Smooth muscle cell (in vitro differentiated cells): Measurements from ENCODE around the gene SYDE2. TPM values are rescaled to one million over a fixed set of nuclear protein-coding genes. Genes with fewer than 3 reads are reported as not detected.

ENCODE experiments used
- DNase-seq: peaks from one replicate; lab custom pipeline; 2025; ENCODE audit not compliant: unreplicated experiment; lab: John Stamatoyannopoulos, UW
- H2AFZ ChIP-seq: fragments of 200-600 bp; sonication (generic); 2 replicates; pipeline ENCODE4 v1.6.0; 2016; ENCODE audit warnings: antibody characterized with exemption, low read depth, mild to moderate bottlenecking
- H3F3A ChIP-seq: fragments of 200-600 bp; sonication (generic); 2 replicates; pipeline ENCODE4 v1.6.0; 2017; ENCODE audit warnings: antibody characterized with exemption, low read depth
- H3K27ac ChIP-seq: fragments of 200-600 bp; sonication (generic); 2 replicates; pipeline ENCODE4 v1.5.1; 2016; ENCODE audit warnings: low read depth, mild to moderate bottlenecking
- H3K27me3 ChIP-seq: fragments of 200-600 bp; sonication (generic); 2 replicates; pipeline ENCODE4 v1.6.1; 2016; ENCODE audit warnings: low read depth, mild to moderate bottlenecking
- H3K36me3 ChIP-seq: fragments of 200-600 bp; sonication (generic); 2 replicates; pipeline ENCODE4 v1.5.1; 2016; ENCODE audit warnings: low read depth
- H3K4me1 ChIP-seq: fragments of 200-600 bp; sonication (generic); 2 replicates; pipeline ENCODE4 v1.5.1; 2016; ENCODE audit warnings: low read depth
- H3K4me2 ChIP-seq: fragments of 200-600 bp; sonication (generic); 2 replicates; pipeline ENCODE4 v1.6.0; 2016; ENCODE audit warnings: mild to moderate bottlenecking
- H3K4me3 ChIP-seq: fragments of 200-600 bp; sonication (generic); 2 replicates; pipeline ENCODE4 v1.5.1; 2016; ENCODE audit warnings: mild to moderate bottlenecking
- H3K79me2 ChIP-seq: fragments of 200-600 bp; sonication (generic); 2 replicates; pipeline ENCODE4 v1.6.0; 2016; ENCODE audit warnings: low read depth, mild to moderate bottlenecking
- H3K9ac ChIP-seq: fragments of 200-600 bp; sonication (generic); 2 replicates; pipeline ENCODE4 v1.6.0; 2016; ENCODE audit warnings: low read depth
- H3K9me3 ChIP-seq: fragments of 200-600 bp; sonication (generic); replicated peaks from 2 replicates; pipeline ENCODE4 v1.5.1; 2016; ENCODE audit warnings: low read depth
- H4K20me1 ChIP-seq: fragments of 200-600 bp; sonication (generic); 2 replicates; pipeline ENCODE4 v1.6.0; 2016; ENCODE audit warnings: low read depth
- CTCF ChIP-seq: fragments of 200-600 bp; sonication (generic); IDR thresholded peaks from 2 replicates; pipeline ENCODE4 v1.5.1; 2017; ENCODE audit warnings: borderline replicate concordance, mild to moderate bottlenecking, antibody characterized with exemption; ENCODE audit not compliant: insufficient read depth, poor library complexity, severe bottlenecking
- WGBS: methylation state at CpG from one replicate; pipeline ENCODE4 v1.1.7; 2016; ENCODE audit warnings: low lambda C conversion rate; 5-methylcytosine and 5-hydroxymethylcytosine counted together
- microRNA-seq: library from miRNA; unstranded; fragments of <30 nt; microRNA quantifications from one replicate; pipeline ENCODE4, GENCODE V29; 2016; ENCODE audit warnings: borderline number of aligned reads
- polyA plus RNA-seq: library from polyadenylated mRNA; unstranded; fragments of >200 nt; fragmentation: Nextera tagmentation; extraction: Ambion mirVana; gene quantifications from 2 replicates; pipeline ENCODE4 v1.2.1, GENCODE V29; 2016
- small RNA-seq: library from RNA; depleted of rRNA; stranded (forward); fragments of <200 nt; gene quantifications from one replicate; pipeline ENCODE3, GENCODE V24; 2014
- total RNA-seq: library from RNA; depleted of rRNA; stranded (reverse); fragments of >200 nt; gene quantifications from 2 replicates; pipeline ENCODE4 v1.2.3, GENCODE V29; 2014

SYDE2 gene
- total and polyA plus RNA-seq, 2 experiments from 2014 or later = 4.9 to 9.1 TPM

- Histone ChIP-seq H3F3A (no peaks in the 10 kb centered on the region), H3K79me2 (no peaks in the 10 kb centered on the region), H3K9ac (no peak overlapping the region), H3K27ac (no peak overlapping the region), H3K4me3 (no peak overlapping the region), H3K9me3 (no peaks in the 10 kb centered on the region), H2AFZ (no peak overlapping the region), H4K20me1 (no peaks in the 10 kb centered on the region), H3K4me2 (no peak overlapping the region), H3K36me3 (no peaks in the 10 kb centered on the region), H3K27me3 (no peaks in the 10 kb centered on the region), H3K4me1 (no peaks in the 10 kb centered on the region)
- no peak for TF ChIP-seq CTCF
- no peak for DNase-seq
Observed at GRCh38 chr1:85116856-85117255, 84.0 kb downstream of the SYDE2 start.

- Histone ChIP-seq H3K36me3 (no peaks in the 10 kb centered on the region), H3K27me3 (no peaks in the 10 kb centered on the region), H3K4me1 (no peaks in the 10 kb centered on the region), H4K20me1 (no peaks in the 10 kb centered on the region), H3K79me2 (no peaks in the 10 kb centered on the region), H3K4me3 (no peak overlapping the region), H3F3A (no peaks in the 10 kb centered on the region), H3K9me3 (no peaks in the 10 kb centered on the region), H3K4me2 (no peak overlapping the region), H2AFZ (no peak overlapping the region), H3K9ac (no peak overlapping the region), H3K27ac (no peak overlapping the region)
- WGBS = 98% methylated on average over 2 of the region's 2 CpGs
- TF ChIP-seq CTCF = no peak
- DNase-seq = no peak
Observed at GRCh38 chr1:85115933-85116332, 84.9 kb downstream of the SYDE2 start.

GRCh38 chr1:85111695-85112094 lies 89.1 kb downstream of the SYDE2 start:
- Histone ChIP-seq H3K9ac (no peak overlapping the region), H3K4me3 (no peak overlapping the region), H2AFZ (no peak overlapping the region), H3K27ac (no peak overlapping the region), H3K27me3 (peaks cover 5% of the 10 kb centered on the region), H3F3A (no peaks in the 10 kb centered on the region), H3K9me3 (no peaks in the 10 kb centered on the region), H3K79me2 (no peaks in the 10 kb centered on the region), H4K20me1 (no peaks in the 10 kb centered on the region), H3K36me3 (no peaks in the 10 kb centered on the region), H3K4me2 (no peak overlapping the region), H3K4me1 (no peaks in the 10 kb centered on the region)
- 91% methylated on average over 1 of the region's 1 CpG for WGBS
- TF ChIP-seq CTCF = no peak
- no peak for DNase-seq

- Histone ChIP-seq H4K20me1 (no peaks in the 10 kb centered on the region), H3F3A (no peaks in the 10 kb centered on the region), H3K79me2 (no peaks in the 10 kb centered on the region), H3K27ac (no peak overlapping the region), H3K9me3 (no peaks in the 10 kb centered on the region), H3K36me3 (no peaks in the 10 kb centered on the region), H2AFZ (no peak overlapping the region), H3K27me3 (peaks cover 5% of the 10 kb centered on the region), H3K4me1 (no peaks in the 10 kb centered on the region), H3K4me2 (no peak overlapping the region), H3K4me3 (no peak overlapping the region), H3K9ac (no peak overlapping the region)
- TF ChIP-seq CTCF = peak; percentile 82
- DNase-seq = no peak
Observed at GRCh38 chr1:85109475-85109874, 91.3 kb downstream of the SYDE2 start.

Small RNA genes lying within 50 kb of the gene (microRNA-seq; reads per million reads assigned to microRNA genes)
- 1.8 reads per million for gene MIR4423

Small RNA genes lying within 50 kb of the gene (small RNA-seq; reads per million reads assigned to genes)
- not detected for gene MIR4423

Other genes with a start within 250 kb of the SYDE2 start
- not detected in 2 replicates for gene MCOLN2, start 203.9 kb downstream of the SYDE2 start, total RNA-seq
- gene MCOLN2, start 203.9 kb downstream of the SYDE2 start, polyA plus RNA-seq = 0.25 TPM in 1 of 2 replicates, not detected in the other
- gene MCOLN3, start 152.5 kb downstream of the SYDE2 start, total RNA-seq = 1.4 and 1.7 TPM in 2 replicates
- 0.50 and 1.1 TPM in 2 replicates for gene MCOLN3, start 152.5 kb downstream of the SYDE2 start, polyA plus RNA-seq
- 30.7 and 39.4 TPM in 2 replicates for gene C1orf52, start 58.6 kb upstream of the SYDE2 start, total RNA-seq
- gene C1orf52, start 58.6 kb upstream of the SYDE2 start, polyA plus RNA-seq = 45.0 and 46.4 TPM in 2 replicates
- gene BCL10, start 75.6 kb upstream of the SYDE2 start, total RNA-seq = 34.3 and 41.4 TPM in 2 replicates
- gene BCL10, start 75.6 kb upstream of the SYDE2 start, polyA plus RNA-seq = 21.4 and 27.2 TPM in 2 replicates